ENCODE results near the gene HSPB8.

DNA sequence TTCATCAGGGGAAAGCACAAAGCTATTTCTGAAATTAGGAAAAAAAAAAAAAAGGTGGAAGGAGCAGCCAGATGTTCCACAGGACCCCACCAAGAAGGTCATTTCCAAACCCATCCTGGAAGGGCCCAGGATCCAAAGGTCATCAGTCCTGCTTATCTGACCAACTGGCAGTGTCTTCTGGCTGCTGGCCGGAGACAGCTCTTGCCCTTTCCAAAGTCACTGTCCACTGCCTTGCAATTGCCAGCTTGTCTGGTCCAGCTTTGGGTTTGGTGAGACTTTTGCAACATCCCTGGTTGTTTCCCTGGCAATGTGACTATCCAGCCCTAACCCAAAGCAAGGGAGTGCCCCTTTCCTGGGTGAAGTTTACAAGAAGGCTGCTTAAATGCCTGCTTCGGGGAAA, 18.9 kb upstream of the HSPB8 start:
- TF ChIP-seq, protein P1, sequence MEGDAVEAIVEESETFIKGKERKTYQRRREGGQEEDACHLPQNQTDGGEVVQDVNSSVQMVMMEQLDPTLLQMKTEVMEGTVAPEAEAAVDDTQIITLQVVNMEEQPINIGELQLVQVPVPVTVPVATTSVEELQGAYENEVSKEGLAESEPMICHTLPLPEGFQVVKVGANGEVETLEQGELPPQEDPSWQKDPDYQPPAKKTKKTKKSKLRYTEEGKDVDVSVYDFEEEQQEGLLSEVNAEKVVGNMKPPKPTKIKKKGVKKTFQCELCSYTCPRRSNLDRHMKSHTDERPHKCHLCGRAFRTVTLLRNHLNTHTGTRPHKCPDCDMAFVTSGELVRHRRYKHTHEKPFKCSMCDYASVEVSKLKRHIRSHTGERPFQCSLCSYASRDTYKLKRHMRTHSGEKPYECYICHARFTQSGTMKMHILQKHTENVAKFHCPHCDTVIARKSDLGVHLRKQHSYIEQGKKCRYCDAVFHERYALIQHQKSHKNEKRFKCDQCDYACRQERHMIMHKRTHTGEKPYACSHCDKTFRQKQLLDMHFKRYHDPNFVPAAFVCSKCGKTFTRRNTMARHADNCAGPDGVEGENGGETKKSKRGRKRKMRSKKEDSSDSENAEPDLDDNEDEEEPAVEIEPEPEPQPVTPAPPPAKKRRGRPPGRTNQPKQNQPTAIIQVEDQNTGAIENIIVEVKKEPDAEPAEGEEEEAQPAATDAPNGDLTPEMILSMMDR (IDR thresholded peaks at IDR 0.05): no peak
- TF ChIP-seq, protein P2, sequence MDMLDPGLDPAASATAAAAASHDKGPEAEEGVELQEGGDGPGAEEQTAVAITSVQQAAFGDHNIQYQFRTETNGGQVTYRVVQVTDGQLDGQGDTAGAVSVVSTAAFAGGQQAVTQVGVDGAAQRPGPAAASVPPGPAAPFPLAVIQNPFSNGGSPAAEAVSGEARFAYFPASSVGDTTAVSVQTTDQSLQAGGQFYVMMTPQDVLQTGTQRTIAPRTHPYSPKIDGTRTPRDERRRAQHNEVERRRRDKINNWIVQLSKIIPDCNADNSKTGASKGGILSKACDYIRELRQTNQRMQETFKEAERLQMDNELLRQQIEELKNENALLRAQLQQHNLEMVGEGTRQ (IDR thresholded peaks at IDR 0.05; ENCODE audit: borderline replicate concordance, low read depth, low read length): no peak
- TF ChIP-seq SIN3A (IDR thresholded peaks at IDR 0.05; ENCODE audit: borderline replicate concordance, low read depth, low read length): no peak
- TF ChIP-seq POLR2AphosphoS5 (IDR thresholded peaks at IDR 0.05; ENCODE audit: low read depth, low read length): no peak

Measured in SK-N-SH (cell line).